Colonic mucosa (tissue), 4 donors: ENCODE data around the gene ATAD2B. TPM values are rescaled to one million over a fixed set of nuclear protein-coding genes. Genes with fewer than 3 reads are reported as not detected.

Experiments
- DNase-seq: peaks from one replicate; pipeline ENCODE4 v3.0.0-alpha.2; 2020
- H3K27ac ChIP-seq: fragments of 200-600 bp; one replicate; pipeline ENCODE4 v1.8.0; 2021
- H3K27me3 ChIP-seq: fragments of 200-600 bp; one replicate; pipeline ENCODE4 v1.8.0; 2021
- H3K36me3 ChIP-seq: fragments of 200-600 bp; one replicate; pipeline ENCODE4 v1.8.0; 2021
- H3K4me1 ChIP-seq: fragments of 200-600 bp; one replicate; pipeline ENCODE4 v1.8.0; 2021; ENCODE audit warnings: mild to moderate bottlenecking
- H3K4me3 ChIP-seq: fragments of 200-600 bp; one replicate; pipeline ENCODE4 v1.8.0; 2021
- H3K9ac ChIP-seq, 2 donors: one replicate each; pipeline ENCODE4 v1.7.0; 2013; ENCODE audit warnings: control low read depth in 2 of 2, low read depth in 2 of 2, low read length in 2 of 2
- H3K9me3 ChIP-seq: fragments of 200-600 bp; one replicate; pipeline ENCODE4 v1.8.0; 2021
- intact Hi-C: fragments of 100-400 bp; cut with DNase I; formaldehyde crosslinking; loops from one replicate; pipeline ENCODE4 v1.14.1; 2022
- total RNA-seq, 2 donors: library from RNA; stranded (reverse); fragmentation: NEBNext Ultra II Directional in 1 of 2; extraction: Animal tissue kit (Norgen Biotek cat#: 25700) in 1 of 2; gene quantifications; one replicate each; pipeline ENCODE4 v1.2.1, GENCODE V29; 2021
- TF ChIP-seq, protein P1 (sequence below): fragments of 200-600 bp; IDR thresholded peaks from one replicate; pipeline ENCODE4 v1.8.0; 2022; ENCODE audit warnings: antibody characterized with exemption, mild to moderate bottlenecking
- donor health status: healthy.
- donor health status: DM: no; HTN: no; CAD: no.
- donor health status: DM: no; HTN: no; CAD: no.

The ATAD2B gene
- total RNA-seq, 2 donors from 2014 or later, result 19.2 to 21.7 TPM

- no peaks in the 10 kb centered on the region for H3K4me1 ChIP-seq
- no peaks in the 10 kb centered on the region for H3K9me3 ChIP-seq
- H3K9ac ChIP-seq, result no peak overlapping the region
- H3K4me3 ChIP-seq, result no peak overlapping the region
- no peak for DNase-seq
- intact Hi-C loops, result no loop called here
- H3K36me3 ChIP-seq, result no peaks in the 10 kb centered on the region
- H3K27ac ChIP-seq, result no peak overlapping the region
- TF ChIP-seq, protein P1, sequence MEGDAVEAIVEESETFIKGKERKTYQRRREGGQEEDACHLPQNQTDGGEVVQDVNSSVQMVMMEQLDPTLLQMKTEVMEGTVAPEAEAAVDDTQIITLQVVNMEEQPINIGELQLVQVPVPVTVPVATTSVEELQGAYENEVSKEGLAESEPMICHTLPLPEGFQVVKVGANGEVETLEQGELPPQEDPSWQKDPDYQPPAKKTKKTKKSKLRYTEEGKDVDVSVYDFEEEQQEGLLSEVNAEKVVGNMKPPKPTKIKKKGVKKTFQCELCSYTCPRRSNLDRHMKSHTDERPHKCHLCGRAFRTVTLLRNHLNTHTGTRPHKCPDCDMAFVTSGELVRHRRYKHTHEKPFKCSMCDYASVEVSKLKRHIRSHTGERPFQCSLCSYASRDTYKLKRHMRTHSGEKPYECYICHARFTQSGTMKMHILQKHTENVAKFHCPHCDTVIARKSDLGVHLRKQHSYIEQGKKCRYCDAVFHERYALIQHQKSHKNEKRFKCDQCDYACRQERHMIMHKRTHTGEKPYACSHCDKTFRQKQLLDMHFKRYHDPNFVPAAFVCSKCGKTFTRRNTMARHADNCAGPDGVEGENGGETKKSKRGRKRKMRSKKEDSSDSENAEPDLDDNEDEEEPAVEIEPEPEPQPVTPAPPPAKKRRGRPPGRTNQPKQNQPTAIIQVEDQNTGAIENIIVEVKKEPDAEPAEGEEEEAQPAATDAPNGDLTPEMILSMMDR, result no peak
- H3K27me3 ChIP-seq, result no peaks in the 10 kb centered on the region
Measured at GRCh38 chr2:23721454-23721826, 205.5 kb downstream of the ATAD2B start.

DNA sequence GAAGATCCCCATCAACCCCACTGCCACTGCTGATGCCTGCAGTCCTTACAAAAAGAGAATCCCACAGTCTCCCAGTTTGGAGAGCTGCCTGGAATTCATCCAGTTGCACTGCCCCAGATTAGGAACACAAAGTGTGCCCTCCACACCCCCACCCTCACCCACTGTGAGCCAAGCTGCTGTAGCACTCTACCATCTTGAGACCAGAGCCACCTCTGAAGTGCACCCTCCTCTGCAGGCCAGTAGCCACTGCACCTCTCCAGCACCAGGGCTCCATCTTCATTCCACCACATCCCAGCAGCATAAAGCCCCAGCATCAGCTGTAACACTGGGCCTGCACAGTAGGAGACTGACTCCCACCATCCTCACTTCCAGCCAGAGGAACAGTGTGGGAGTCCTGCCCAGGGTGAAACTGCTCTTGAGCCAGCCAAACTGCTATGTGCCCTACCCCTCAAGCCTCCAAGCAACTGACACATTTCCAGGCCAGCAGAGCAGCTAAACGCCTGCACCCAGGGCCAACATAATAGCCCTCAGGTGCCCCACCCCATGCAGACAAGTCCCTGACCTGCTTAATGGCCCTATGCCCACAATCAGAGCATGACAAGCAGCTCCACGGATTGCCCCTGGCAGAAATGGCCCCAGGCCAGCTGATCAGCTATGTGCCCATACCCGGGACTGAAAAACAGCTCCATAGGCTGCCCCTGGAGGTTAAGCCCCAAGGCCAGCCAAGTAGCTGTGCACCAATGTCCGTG, 206.0 kb downstream of the ATAD2B start:
- H3K9me3 ChIP-seq, result no peaks in the 10 kb centered on the region
- no peak overlapping the region for H3K9ac ChIP-seq
- intact Hi-C loops, result no loop called here
- H3K36me3 ChIP-seq, result no peaks in the 10 kb centered on the region
- H3K4me1 ChIP-seq, result no peaks in the 10 kb centered on the region
- DNase-seq, result no peak
- H3K27me3 ChIP-seq, result no peaks in the 10 kb centered on the region
- TF ChIP-seq, protein P1, result no peak
- no peak overlapping the region for H3K27ac ChIP-seq
- H3K4me3 ChIP-seq, result no peak overlapping the region

GRCh38 chr2:23719716-23720115, 207.2 kb downstream of the ATAD2B start:
- no peak overlapping the region for H3K9ac ChIP-seq
- intact Hi-C loops, result no loop called here
- TF ChIP-seq, protein P1, result no peak
- no peaks in the 10 kb centered on the region for H3K4me1 ChIP-seq
- H3K4me3 ChIP-seq, result no peak overlapping the region
- no peaks in the 10 kb centered on the region for H3K36me3 ChIP-seq
- DNase-seq, result no peak
- no peak overlapping the region for H3K27ac ChIP-seq
- no peaks in the 10 kb centered on the region for H3K27me3 ChIP-seq
- no peaks in the 10 kb centered on the region for H3K9me3 ChIP-seq

DNA sequence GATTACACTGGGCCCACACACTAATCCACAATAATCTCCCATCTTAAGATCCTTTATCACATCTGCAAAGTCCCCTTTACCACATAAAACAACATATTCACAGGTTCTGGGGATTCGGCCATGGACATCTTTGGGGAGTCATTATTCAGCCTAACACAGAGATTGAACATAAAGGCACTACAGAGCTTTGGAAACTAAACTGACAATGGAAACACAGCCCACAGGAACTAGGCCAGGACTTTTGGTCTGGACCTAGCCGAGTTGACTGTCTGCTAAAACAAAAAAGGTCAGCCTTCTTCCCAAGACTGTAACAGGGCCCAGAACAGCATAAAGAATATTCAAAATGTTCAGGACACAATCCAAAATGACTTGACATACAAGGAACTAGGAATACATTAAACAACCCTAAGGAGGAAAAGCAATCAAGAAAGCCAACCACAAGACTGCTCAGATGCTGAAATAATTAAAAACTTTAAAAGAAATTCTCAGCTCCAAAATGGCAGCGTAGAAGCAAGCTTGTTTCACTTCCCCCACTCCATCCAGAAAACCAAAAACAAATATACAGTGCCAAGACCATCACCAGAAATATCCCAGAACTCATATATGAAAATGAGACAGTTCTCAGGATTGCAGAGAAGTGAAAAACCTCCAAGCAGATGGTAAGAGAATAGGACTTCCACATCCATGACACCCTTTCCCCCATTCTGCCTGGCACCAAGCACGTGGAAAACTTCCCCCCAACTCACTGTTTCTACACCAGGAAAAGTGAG, 207.8 kb downstream of the ATAD2B start:
- no peak overlapping the region for H3K27ac ChIP-seq
- H3K27me3 ChIP-seq, result no peaks in the 10 kb centered on the region
- no peaks in the 10 kb centered on the region for H3K9me3 ChIP-seq
- intact Hi-C loops, result no loop called here
- TF ChIP-seq, protein P1, result no peak
- H3K9ac ChIP-seq, result no peak overlapping the region
- no peak overlapping the region for H3K4me3 ChIP-seq
- H3K4me1 ChIP-seq, result no peaks in the 10 kb centered on the region
- H3K36me3 ChIP-seq, result no peaks in the 10 kb centered on the region
- DNase-seq, result no peak

- Histone ChIP-seq H3K36me3 (no peaks in the 10 kb centered on the region), H3K27me3 (no peaks in the 10 kb centered on the region), H3K27ac (no peak overlapping the region), H3K9me3 (no peaks in the 10 kb centered on the region), H3K4me1 (no peaks in the 10 kb centered on the region), H3K4me3 (no peak overlapping the region), H3K9ac (no peak overlapping the region)
- intact Hi-C loops, result no loop called here
- DNase-seq, result no peak
- TF ChIP-seq, protein P1, result no peak
Measured at GRCh38 chr2:23713351-23713750, 213.6 kb downstream of the ATAD2B start.
